Endothelial cell of umbilical vein (primary cell): ENCODE data around the gene TEX47. TPM values are rescaled to one million over a fixed set of nuclear protein-coding genes. Genes with fewer than 3 reads are reported as not detected.

Experiments
- BruUV-seq: library from RNA; stranded (reverse); fragments of 400-500 nt; replicated peaks from 2 replicates; lab custom pipeline; 2021; lab: Mats Ljungman, UMichigan
- CTCF ChIA-PET: fragments of 300-600, 350-600 bp; sonication (Branson Sonifier 250); formaldehyde crosslinking; loops from one replicate; lab custom pipeline; 2021; ENCODE audit warnings: antibody characterized with exemption, inconsistent platforms; lab: Charles Lee
- POLR2A ChIA-PET: fragments of 300-600, 350-600 bp; sonication (Branson Sonifier 250); formaldehyde crosslinking; loops from one replicate; lab custom pipeline; 2021; ENCODE audit warnings: antibody characterized with exemption, inconsistent platforms; lab: Charles Lee
- DNase-seq: peaks from one replicate; pipeline ENCODE4 v3.0.0-alpha.2; 2011; ENCODE audit warnings: low read depth, low spot score
- FAIRE-seq: peaks from 2 replicates; lab custom pipeline; 2011; peaks lifted over from hg19 to GRCh38; lab: Jason Lieb, UNC
- H2AFZ ChIP-seq: 2 replicates; pipeline ENCODE4 v1.6.0; 2012; ENCODE audit warnings: low read depth, low read length, control low read depth, inconsistent platforms
- H3K27ac ChIP-seq: 2 replicates; pipeline ENCODE4 v1.5.1; 2011; ENCODE audit warnings: low read depth, mild to moderate bottlenecking, control low read depth, low read length, moderate library complexity; ENCODE audit not compliant: insufficient read depth
- H3K27me3 ChIP-seq, 2 experiments: 2 replicates each; pipeline versions ENCODE4 v1.6.0 to v1.6.1; 2011; ENCODE audit warnings: low read length in 2 of 2, mixed read lengths in 1 of 2; ENCODE audit not compliant: control insufficient read depth in 2 of 2, insufficient read depth in 2 of 2
- H3K36me3 ChIP-seq, 2 experiments: 2 replicates in 1 of 2; 3 replicates in 1 of 2; pipeline ENCODE4 v1.5.1; 2011; ENCODE audit warnings: low read length in 2 of 2, mild to moderate bottlenecking in 1 of 2, moderate library complexity in 1 of 2; ENCODE audit not compliant: control insufficient read depth in 2 of 2, insufficient read depth in 2 of 2; ENCODE audit errors: extremely low read depth in 1 of 2
- H3K4me1 ChIP-seq: 3 replicates; pipeline ENCODE4 v1.5.1; 2011; ENCODE audit warnings: mild to moderate bottlenecking, low read length; ENCODE audit not compliant: control insufficient read depth, insufficient read depth; ENCODE audit errors: extremely low read depth
- H3K4me2 ChIP-seq: 2 replicates; pipeline ENCODE4 v1.6.1; 2011; ENCODE audit warnings: low read length, control low read depth, mixed read lengths; ENCODE audit not compliant: insufficient read depth
- H3K4me3 ChIP-seq, 3 experiments: fragments of 200-600 bp in 1 of 3; sonication (generic), shearing (Covaris generic) in 1 of 3; replicated peaks in 1 of 3; 2 replicates each; pipeline ENCODE4 v1.5.1; 2011 to 2016; ENCODE audit warnings: control low read depth in 3 of 3, low read length in 3 of 3, mild to moderate bottlenecking in 2 of 3, inconsistent platforms in 1 of 3, low read depth in 1 of 3, moderate library complexity in 1 of 3; ENCODE audit not compliant: insufficient read depth in 1 of 3
- H3K79me2 ChIP-seq: 2 replicates; pipeline ENCODE4 v1.6.0; 2012; ENCODE audit warnings: low read length, inconsistent platforms; ENCODE audit not compliant: control insufficient read depth, insufficient read depth
- H3K9ac ChIP-seq: replicated peaks from 2 replicates; pipeline ENCODE3; 2011; ENCODE audit warnings: low read length, control low read depth; ENCODE audit not compliant: insufficient read depth; ENCODE audit errors: extremely low read depth
- H3K9me1 ChIP-seq: replicated peaks from 3 replicates; pipeline ENCODE4 v1.6.0; 2011; ENCODE audit warnings: mild to moderate bottlenecking, low read length; ENCODE audit not compliant: control insufficient read depth, insufficient read depth; ENCODE audit errors: extremely low read depth
- H3K9me3 ChIP-seq: replicated peaks from 2 replicates; pipeline ENCODE4 v1.5.1; 2012; ENCODE audit warnings: low read length, inconsistent platforms; ENCODE audit not compliant: control insufficient read depth, insufficient read depth
- H4K20me1 ChIP-seq: replicated peaks from 2 replicates; pipeline ENCODE3; 2011; ENCODE audit warnings: mild to moderate bottlenecking, low read length; ENCODE audit not compliant: control insufficient read depth, insufficient read depth; ENCODE audit errors: extremely low read depth
- CTCF ChIP-seq, 2 donors: IDR thresholded peaks; 1 replicate in 1 of 2; 2 replicates in 1 of 2; pipeline ENCODE4 v1.5.1; 2011; ENCODE audit warnings: low read length in 2 of 2, mild to moderate bottlenecking in 2 of 2, moderate library complexity in 2 of 2, control low read depth in 1 of 2, inconsistent platforms in 1 of 2, low read depth in 1 of 2; ENCODE audit not compliant: insufficient read depth in 1 of 2; ENCODE audit errors: extremely low read depth in 1 of 2
- EZH2 ChIP-seq: IDR thresholded peaks from 2 replicates; pipeline ENCODE4 v1.6.1; 2012; ENCODE audit warnings: borderline replicate concordance, low read depth, mild to moderate bottlenecking, moderate library complexity, low read length, inconsistent platforms; ENCODE audit not compliant: severe bottlenecking
- FOS ChIP-seq: IDR thresholded peaks from 2 replicates; pipeline ENCODE4 v1.6.1; 2011; ENCODE audit warnings: mild to moderate bottlenecking, low read length, moderate library complexity, borderline replicate concordance; ENCODE audit not compliant: insufficient read depth
- GATA2 ChIP-seq: IDR thresholded peaks from 2 replicates; pipeline ENCODE4 v1.7.0; 2011; ENCODE audit warnings: low read depth, mild to moderate bottlenecking, moderate library complexity, mixed read lengths, low read length; ENCODE audit not compliant: insufficient read length, insufficient read depth
- JUN ChIP-seq: IDR thresholded peaks from 2 replicates; pipeline ENCODE4 v1.6.1; 2011; ENCODE audit warnings: borderline replicate concordance, low read depth; ENCODE audit not compliant: insufficient read length, insufficient read depth
- MAX ChIP-seq: IDR thresholded peaks from 2 replicates; pipeline ENCODE4 v1.6.1; 2011; ENCODE audit not compliant: insufficient read depth, insufficient read length
- MYC ChIP-seq: IDR thresholded peaks from one replicate; pipeline ENCODE4 v1.6.1; 2011; ENCODE audit warnings: mild to moderate bottlenecking, low read depth, low read length
- POLR2A ChIP-seq: IDR thresholded peaks from 2 replicates; pipeline ENCODE4 v1.6.1; 2012; ENCODE audit warnings: low read depth, mild to moderate bottlenecking, control low read depth, low read length
- POLR2AphosphoS5 ChIP-seq: IDR thresholded peaks from 2 replicates; pipeline ENCODE4 v1.6.1; 2012; ENCODE audit warnings: low read depth, mild to moderate bottlenecking, control low read depth, low read length, moderate library complexity; ENCODE audit not compliant: insufficient read depth
- dilution Hi-C: fragments of 300-500 bp; cut with MboI; formaldehyde crosslinking; loops from one replicate; pipeline ENCODE4 v1.15.0; 2019; ENCODE audit warnings: low sequenced_read_pairs; ENCODE audit not compliant: extremely low pct_ligation_motif_present
- intact Hi-C: fragments of 100-400 bp; cut with micrococcal nuclease; formaldehyde crosslinking; loops from one replicate; pipeline ENCODE4 v1.10.0; 2022
- polyA plus RNA-seq, 4 experiments: library from polyadenylated mRNA; depleted of rRNA in 3 of 4; stranded (reverse) in 3 of 4; unstranded in 1 of 4; fragments of >200 nt; gene quantifications; 2 replicates each; pipeline versions ENCODE4 v1.2.1 to v1.2.3, GENCODE V29; 2011 to 2012; ENCODE audit warnings: missing spikeins in 1 of 4
- total RNA-seq: library from RNA; stranded (reverse); gene quantifications from 2 replicates; pipeline ENCODE4 v1.2.3, GENCODE V29; 2021

The TEX47 gene
- total and polyA plus RNA-seq, 2 donors (not counting 3 experiments of a cell fraction or from before 2014, with no cell fraction given): not detected

- H3K4me2 ChIP-seq: no peak overlapping the region
- FAIRE-seq: no peak
- H3K79me2 ChIP-seq: no peaks in the 10 kb centered on the region
- H3K9me1 ChIP-seq: no peaks in the 10 kb centered on the region
- DNase-seq: no peak
- H3K4me3 ChIP-seq: no peak overlapping the region
- ChIA-PET CTCF (no interaction called here), POLR2A (no interaction called here)
- H3K36me3 ChIP-seq: no peaks in the 10 kb centered on the region
- dilution Hi-C loops: no loop called here
- H2AFZ ChIP-seq: no peak overlapping the region
- no peaks in the 10 kb centered on the region for H3K4me1 ChIP-seq
- no peak overlapping the region for H3K9ac ChIP-seq
- no peak for TF ChIP-seq GATA2
- no peak for TF ChIP-seq POLR2AphosphoS5
- no peak for TF ChIP-seq MYC
- TF ChIP-seq FOS: no peak
- TF ChIP-seq POLR2A: no peak
- TF ChIP-seq MAX: no peak
- TF ChIP-seq JUN: no peak
- no peak for TF ChIP-seq CTCF (IDR thresholded peaks at IDR 0.05; ENCODE audit: extremely low read depth in 1 of 2, insufficient read depth in 1 of 2, low read depth in 1 of 2, low read length in 2 of 2)
- TF ChIP-seq EZH2: no peak
- no peaks in the 10 kb centered on the region for H4K20me1 ChIP-seq
- intact Hi-C loops: loop anchor here (2.0 to 10.0 kb wide), 4 partner anchors 240 to 1327 kb away; no protein-coding TSS in a partner anchor
- H3K27ac ChIP-seq: no peak overlapping the region
- no peaks in the 10 kb centered on the region for H3K9me3 ChIP-seq
- H3K27me3 ChIP-seq: peaks cover 2 to 3% of the 10 kb centered on the region in 2 experiments
- BruUV-seq: no TSS peak
Observed at GRCh38 chr7:88787777-88788176, 7.8 kb downstream of the TEX47 start.
